Activated T-helper 9 cell treated with anti-CD3 and anti-CD28 coated beads, Interleukin-2, amount 50 U/mL, for 16 hours (primary cell): ENCODE data around the gene ATG4D.
"Not testable (repeated sequence)": the region's sequence is repeated elsewhere in the genome, so short reads cannot be mapped to it uniquely, and the experiment has no call there.

Source experiments
- DNase-seq: peaks from one replicate; pipeline ENCODE4 v3.0.0-alpha.2; 2020; ENCODE audit warnings: low read depth

The ATG4D gene

GRCh38 chr19:10519421-10519820, 24.3 kb upstream of the ATG4D start:
- no peak for DNase-seq

GRCh38 chr19:10520652-10521318, 22.9 kb upstream of the ATG4D start:
- no peak for DNase-seq

- DNase-seq, result no peak
Observed at GRCh38 chr19:10521461-10522171, 22.1 kb upstream of the ATG4D start.

- no peak for DNase-seq
Observed at GRCh38 chr19:10523135-10523636, 20.5 kb upstream of the ATG4D start.

- no peak for DNase-seq
Observed at GRCh38 chr19:10525636-10526035, 18.1 kb upstream of the ATG4D start.

- not testable (repeated sequence) for DNase-seq
Observed at GRCh38 chr19:10526887-10527286, 16.8 kb upstream of the ATG4D start.

GRCh38 chr19:10532457-10532856, 11.2 kb upstream of the ATG4D start:
- no peak for DNase-seq

- no peak for DNase-seq
Observed at GRCh38 chr19:10533646-10534386, 9.9 kb upstream of the ATG4D start.

- DNase-seq, result no peak
Observed at GRCh38 chr19:10535613-10536012, 8.1 kb upstream of the ATG4D start.

GRCh38 chr19:10537668-10538067, 6.0 kb upstream of the ATG4D start:
- no peak for DNase-seq

GRCh38 chr19:10538204-10538983, 5.3 kb upstream of the ATG4D start:
- DNase-seq, result no peak

- not testable (repeated sequence) for DNase-seq
Observed at GRCh38 chr19:10539016-10539415, 4.7 kb upstream of the ATG4D start.

GRCh38 chr19:10543059-10543419, 665 bp upstream of the ATG4D start:
- no peak for DNase-seq

- DNase-seq, result no peak
Observed at GRCh38 chr19:10544242-10544752, 593 bp downstream of the ATG4D start.

GRCh38 chr19:10544753-10545251, 1.1 kb downstream of the ATG4D start:
- no peak for DNase-seq

- no peak for DNase-seq
Observed at GRCh38 chr19:10546817-10547216, 3.1 kb downstream of the ATG4D start.

GRCh38 chr19:10548746-10549276, 5.1 kb downstream of the ATG4D start:
- DNase-seq, result no peak

GRCh38 chr19:10549733-10550132, 6.0 kb downstream of the ATG4D start:
- no peak for DNase-seq

- DNase-seq, result no peak
Observed at GRCh38 chr19:10550336-10550735, 6.6 kb downstream of the ATG4D start.

- not testable (repeated sequence) for DNase-seq
Observed at GRCh38 chr19:10551006-10551405, 7.3 kb downstream of the ATG4D start.

- no peak for DNase-seq
Observed at GRCh38 chr19:10551698-10552301, 8.1 kb downstream of the ATG4D start.
